SU-DHL-6 (cell line): ENCODE data around the gene P2RY6.

Experiments
- CTCF ChIP-seq: fragments of 200-600 bp; sonication (generic); IDR thresholded peaks from one replicate; pipeline ENCODE4 v1.5.1; 2017; ENCODE audit warnings: antibody characterized with exemption, mild to moderate bottlenecking, low read length, moderate library complexity; ENCODE audit not compliant: insufficient read depth, poor library complexity, severe bottlenecking
- EZH2phosphoT487 ChIP-seq: fragments of 200-600 bp; sonication (generic), shearing (Covaris generic); conservative IDR thresholded peaks from 2 replicates; pipeline ENCODE4 v1.6.1; 2018; ENCODE audit warnings: mild to moderate bottlenecking, antibody characterized with exemption, low read length, moderate library complexity, mixed read lengths

GRCh38 chr11:73236205-73236765, 35.9 kb upstream of the P2RY6 start:
- TF ChIP-seq EZH2phosphoT487 (no peak), CTCF (no peak)
